ENCODE measurements around the gene MYT1.
"Not testable (repeated sequence)": the region's sequence is repeated elsewhere in the genome, so short reads cannot be mapped to it uniquely, and the experiment has no call there.

Gene MYT1

DNA sequence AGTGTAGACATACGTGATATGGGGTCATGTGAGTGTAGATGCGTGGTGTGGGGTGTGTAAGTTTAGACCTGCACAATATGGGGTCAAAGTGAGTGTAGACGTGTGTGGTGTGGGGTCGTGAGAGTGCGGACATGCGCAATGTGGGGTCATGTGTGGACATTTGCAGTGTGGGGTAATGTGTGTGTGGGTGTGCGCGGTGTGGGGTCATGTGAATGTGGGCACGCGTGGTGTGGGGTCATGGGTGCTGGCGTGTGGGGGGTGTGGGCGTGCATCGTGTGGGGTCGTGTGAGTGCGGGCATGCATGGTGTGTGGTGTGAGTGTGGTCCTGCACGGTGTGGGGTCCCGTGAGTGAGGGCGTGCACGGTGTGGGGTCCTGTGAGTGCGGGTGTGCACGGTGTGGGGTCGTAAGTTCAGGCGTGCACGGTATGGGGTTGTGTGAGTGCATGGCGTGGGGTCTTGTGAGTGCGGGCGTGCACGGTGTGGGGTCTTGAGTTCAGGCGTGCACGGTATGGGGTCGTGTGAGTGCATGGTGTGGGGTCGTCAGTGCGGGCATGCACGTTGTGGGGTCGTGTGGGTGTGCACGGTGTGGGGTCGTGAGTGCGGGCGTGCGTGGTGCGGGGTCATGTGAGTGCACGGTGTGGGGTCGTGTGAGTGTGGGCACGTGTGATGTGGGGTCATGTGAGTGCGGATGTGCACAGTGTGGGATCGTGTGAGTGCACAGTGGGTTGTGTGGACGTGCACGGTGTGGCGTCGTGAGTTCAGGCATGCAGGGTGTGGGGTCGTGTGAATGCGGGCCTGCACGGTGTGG is 105.6 kb downstream of the MYT1 start:
- no peaks in the 10 kb centered on the region for H3K27me3 ChIP-seq (ENCODE audit: control insufficient read depth, insufficient read depth, low read length)
- H3K4me1 ChIP-seq (ENCODE audit: control insufficient read depth, insufficient read depth, low read length) = peaks cover 4% of the 10 kb centered on the region
- no peak overlapping the region for H3K4me3 ChIP-seq (ENCODE audit: low read depth, low read length)
- no peaks in the 10 kb centered on the region for H3K9me3 ChIP-seq (ENCODE audit: control insufficient read depth, insufficient read depth, low read length)
- H3K36me3 ChIP-seq (ENCODE audit: control insufficient read depth, insufficient read depth, low read length) = peaks cover 16% of the 10 kb centered on the region
- H3K9ac ChIP-seq (ENCODE audit: low read depth, low read length) = no peak overlapping the region

DNA sequence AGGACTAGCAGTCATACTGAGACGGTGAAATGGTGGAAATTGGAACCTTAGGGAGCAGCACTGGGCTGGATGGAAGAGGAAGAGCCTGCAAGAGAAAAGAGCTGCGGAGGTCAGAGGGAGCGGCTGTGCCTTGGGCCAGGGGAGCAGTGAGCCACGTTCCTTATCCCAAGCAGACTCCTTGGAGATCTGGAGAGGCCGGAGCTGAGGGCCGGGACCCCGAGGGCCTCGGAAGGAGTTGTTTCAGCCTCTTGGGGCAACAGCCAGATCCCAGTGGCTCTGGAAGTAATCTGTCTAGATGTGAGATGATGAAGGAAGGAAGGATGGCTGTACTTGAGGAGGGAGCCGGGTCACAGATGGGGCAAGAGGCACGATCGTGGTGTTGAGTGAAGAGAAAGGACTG is 107.4 kb downstream of the MYT1 start:
- H3K36me3 ChIP-seq (ENCODE audit: control insufficient read depth, insufficient read depth, low read length) = peaks cover 12% of the 10 kb centered on the region
- H3K27me3 ChIP-seq (ENCODE audit: control insufficient read depth, insufficient read depth, low read length) = no peaks in the 10 kb centered on the region
- H3K4me1 ChIP-seq (ENCODE audit: control insufficient read depth, insufficient read depth, low read length) = peaks cover 4% of the 10 kb centered on the region
- H3K9me3 ChIP-seq (ENCODE audit: control insufficient read depth, insufficient read depth, low read length) = no peaks in the 10 kb centered on the region
- no peak overlapping the region for H3K9ac ChIP-seq (ENCODE audit: low read depth, low read length)
- H3K4me3 ChIP-seq (ENCODE audit: low read depth, low read length) = no peak overlapping the region

DNA sequence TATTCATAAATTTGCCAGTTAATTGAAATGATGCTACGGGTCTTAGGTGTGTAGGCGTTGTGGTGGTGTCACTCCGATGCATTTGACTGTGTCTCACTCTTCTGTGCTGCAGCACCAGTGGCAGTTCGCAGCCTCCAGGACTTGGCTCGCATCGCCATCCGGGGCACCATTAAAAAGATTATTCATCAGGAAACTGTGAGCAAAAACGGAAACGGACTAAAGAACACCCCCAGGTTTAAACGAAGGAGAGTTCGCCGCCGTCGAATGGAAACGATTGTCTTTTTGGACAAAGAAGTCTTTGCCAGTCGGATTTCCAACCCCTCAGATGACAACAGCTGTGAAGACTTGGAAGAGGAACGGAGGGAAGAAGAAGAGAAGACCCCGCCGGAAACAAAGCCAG is 108.9 kb downstream of the MYT1 start:
- peaks cover 12% of the 10 kb centered on the region for H3K36me3 ChIP-seq (ENCODE audit: control insufficient read depth, insufficient read depth, low read length)
- H3K4me3 ChIP-seq (ENCODE audit: low read depth, low read length) = no peak overlapping the region
- no peaks in the 10 kb centered on the region for H3K27me3 ChIP-seq (ENCODE audit: control insufficient read depth, insufficient read depth, low read length)
- no peaks in the 10 kb centered on the region for H3K9me3 ChIP-seq (ENCODE audit: control insufficient read depth, insufficient read depth, low read length)
- H3K9ac ChIP-seq (ENCODE audit: low read depth, low read length) = no peak overlapping the region
- no peaks in the 10 kb centered on the region for H3K4me1 ChIP-seq (ENCODE audit: control insufficient read depth, insufficient read depth, low read length)

DNA sequence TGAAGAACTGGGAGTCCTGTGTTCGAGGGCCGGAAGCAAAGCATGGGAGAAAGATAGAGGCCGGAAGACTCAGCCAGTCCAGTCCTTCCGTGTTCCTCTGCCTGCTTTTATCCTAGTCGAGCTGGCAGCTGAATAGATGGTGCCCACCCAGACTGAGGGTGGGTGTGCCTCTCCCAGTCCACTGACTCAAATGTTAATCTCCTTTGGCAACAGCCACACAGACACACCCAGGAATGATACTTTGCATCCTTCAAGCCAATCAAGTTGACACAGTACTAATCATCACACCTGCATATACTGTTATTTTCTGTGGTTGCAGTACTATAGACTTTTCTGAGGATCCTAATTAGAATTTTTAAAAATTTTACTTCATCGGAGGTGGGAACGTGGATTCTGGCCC is 112.6 kb downstream of the MYT1 start:
- no peaks in the 10 kb centered on the region for H3K27me3 ChIP-seq (ENCODE audit: control insufficient read depth, insufficient read depth, low read length)
- peaks cover 6% of the 10 kb centered on the region for H3K36me3 ChIP-seq (ENCODE audit: control insufficient read depth, insufficient read depth, low read length)
- H3K9ac ChIP-seq (ENCODE audit: low read depth, low read length) = no peak overlapping the region
- no peaks in the 10 kb centered on the region for H3K4me1 ChIP-seq (ENCODE audit: control insufficient read depth, insufficient read depth, low read length)
- no peak overlapping the region for H3K4me3 ChIP-seq (ENCODE audit: low read depth, low read length)
- H3K9me3 ChIP-seq (ENCODE audit: control insufficient read depth, insufficient read depth, low read length) = no peaks in the 10 kb centered on the region

DNA sequence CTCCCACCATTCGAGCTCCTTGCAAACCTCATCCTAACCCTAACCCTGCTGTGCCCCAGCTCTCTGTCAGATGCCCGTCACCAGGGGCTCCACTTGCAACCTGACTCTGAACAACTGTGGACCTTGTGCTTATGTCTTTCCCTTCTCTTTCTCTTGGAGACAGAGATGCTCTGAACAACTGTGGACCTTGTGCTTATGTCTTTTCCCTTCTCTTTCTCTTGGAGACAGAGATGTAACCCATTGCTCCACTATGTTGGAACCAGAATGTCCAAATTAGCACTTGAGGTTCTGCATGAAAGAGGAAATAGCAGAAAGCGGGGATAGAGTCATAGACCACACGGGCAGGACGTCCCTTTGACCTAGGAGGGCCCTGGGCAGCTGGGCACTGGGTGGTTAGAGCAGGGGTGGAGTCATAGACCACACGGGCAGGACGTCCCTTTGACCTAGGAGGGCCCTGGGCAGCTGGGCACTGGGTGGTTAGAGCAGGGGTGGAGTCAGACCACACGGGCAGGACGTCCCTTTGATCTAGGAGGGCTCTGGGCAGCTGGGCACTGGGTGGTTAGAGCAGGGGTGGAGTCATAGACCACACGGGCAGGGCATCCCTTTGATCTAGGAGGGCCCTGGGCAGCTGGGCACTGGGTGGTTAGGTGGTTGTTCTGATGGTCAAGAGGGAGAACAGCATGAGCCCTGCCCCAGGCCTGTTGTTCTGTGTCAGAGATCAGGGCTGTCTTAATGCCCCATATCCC is 113.5 kb downstream of the MYT1 start:
- no peaks in the 10 kb centered on the region for H3K4me1 ChIP-seq (ENCODE audit: control insufficient read depth, insufficient read depth, low read length)
- H3K36me3 ChIP-seq (ENCODE audit: control insufficient read depth, insufficient read depth, low read length) = peaks cover 2% of the 10 kb centered on the region
- no peaks in the 10 kb centered on the region for H3K27me3 ChIP-seq (ENCODE audit: control insufficient read depth, insufficient read depth, low read length)
- no peaks in the 10 kb centered on the region for H3K9me3 ChIP-seq (ENCODE audit: control insufficient read depth, insufficient read depth, low read length)
- no peak overlapping the region for H3K4me3 ChIP-seq (ENCODE audit: low read depth, low read length)
- no peak overlapping the region for H3K9ac ChIP-seq (ENCODE audit: low read depth, low read length)

DNA sequence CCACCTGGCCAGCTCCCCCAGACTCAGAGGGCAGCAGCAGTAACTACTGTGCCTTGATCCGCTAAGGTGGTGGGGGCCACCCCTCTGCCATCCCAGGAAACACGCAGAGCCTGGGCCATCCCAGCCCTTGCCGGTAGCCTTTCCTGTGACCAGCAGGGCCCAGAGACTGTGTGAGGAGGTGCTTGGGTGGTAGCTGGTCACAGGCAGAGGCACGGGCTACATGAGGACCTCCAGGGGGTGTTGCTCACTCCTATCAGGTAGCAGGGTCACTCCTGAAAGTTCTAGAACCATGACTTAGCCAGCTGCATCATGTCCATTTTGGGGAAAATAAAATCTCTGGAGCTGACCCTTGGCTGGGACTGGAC is 114.0 kb downstream of the MYT1 start:
- Histone ChIP-seq H3K4me3 (ENCODE audit: low read depth, low read length) (no peak overlapping the region), H3K9me3 (ENCODE audit: control insufficient read depth, insufficient read depth, low read length) (peaks cover 1% of the 10 kb centered on the region), H3K4me1 (ENCODE audit: control insufficient read depth, insufficient read depth, low read length) (no peaks in the 10 kb centered on the region), H3K9ac (ENCODE audit: low read depth, low read length) (no peak overlapping the region), H3K27me3 (ENCODE audit: control insufficient read depth, insufficient read depth, low read length) (no peaks in the 10 kb centered on the region), H3K36me3 (ENCODE audit: control insufficient read depth, insufficient read depth, low read length) (peaks cover 2% of the 10 kb centered on the region)

DNA sequence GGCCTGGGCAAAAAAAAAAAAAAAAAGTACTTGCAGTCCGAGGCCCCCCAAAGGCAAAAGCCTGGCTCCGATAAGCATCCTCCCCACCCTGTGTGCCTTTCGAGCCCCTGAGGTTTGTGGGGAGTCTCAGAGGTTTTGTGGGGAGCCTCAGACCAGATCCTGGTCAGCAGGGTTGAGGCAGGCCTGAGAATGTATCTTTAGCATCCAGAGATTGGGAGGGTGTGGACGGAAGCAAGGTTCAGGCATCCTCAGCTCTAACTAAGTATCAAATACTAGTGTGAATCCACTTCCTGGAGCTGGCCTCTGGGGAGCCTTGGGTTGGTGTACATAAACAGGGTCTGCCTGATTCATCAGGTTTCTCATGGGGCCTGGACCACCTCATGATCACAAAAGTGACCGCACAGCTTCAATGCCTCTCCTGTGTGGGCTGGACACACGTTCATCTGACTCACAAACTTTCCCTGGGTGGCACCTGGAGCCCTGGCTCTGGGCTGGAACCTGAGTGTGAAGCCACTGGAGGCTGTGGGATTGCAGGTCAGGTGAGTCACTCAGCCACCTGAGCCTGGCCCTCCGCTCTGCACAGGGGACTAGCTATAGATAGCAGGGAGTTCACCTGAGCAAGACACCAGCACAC is 115.7 kb downstream of the MYT1 start:
- Histone ChIP-seq H3K4me3 (ENCODE audit: low read depth, low read length) (no peak overlapping the region), H3K27me3 (ENCODE audit: control insufficient read depth, insufficient read depth, low read length) (no peaks in the 10 kb centered on the region), H3K4me1 (ENCODE audit: control insufficient read depth, insufficient read depth, low read length) (no peaks in the 10 kb centered on the region), H3K9ac (ENCODE audit: low read depth, low read length) (no peak overlapping the region), H3K9me3 (ENCODE audit: control insufficient read depth, insufficient read depth, low read length) (peaks cover 13% of the 10 kb centered on the region), H3K36me3 (ENCODE audit: control insufficient read depth, insufficient read depth, low read length) (no peaks in the 10 kb centered on the region)

DNA sequence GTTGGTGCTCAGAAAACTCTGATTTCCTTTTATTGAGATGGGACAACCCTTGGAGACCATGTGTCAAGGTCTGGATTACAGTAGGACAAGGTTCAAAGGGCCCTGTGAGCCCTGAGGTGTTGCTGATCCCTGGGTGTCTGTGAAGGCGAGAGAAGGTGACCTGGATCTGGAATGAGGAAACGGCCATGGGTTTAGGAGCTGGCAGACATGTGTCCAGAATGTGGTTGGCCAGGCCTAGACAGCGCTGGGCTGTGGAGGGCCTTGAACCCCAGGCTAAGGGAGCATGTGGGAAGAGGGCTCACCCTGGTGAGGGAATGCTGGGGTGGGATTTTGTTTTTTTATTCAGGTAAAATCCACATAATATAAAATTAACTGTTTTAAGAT is 116.2 kb downstream of the MYT1 start:
- peaks cover 15% of the 10 kb centered on the region for H3K9me3 ChIP-seq (ENCODE audit: control insufficient read depth, insufficient read depth, low read length)
- no peak overlapping the region for H3K9ac ChIP-seq (ENCODE audit: low read depth, low read length)
- H3K36me3 ChIP-seq (ENCODE audit: control insufficient read depth, insufficient read depth, low read length) = no peaks in the 10 kb centered on the region
- H3K27me3 ChIP-seq (ENCODE audit: control insufficient read depth, insufficient read depth, low read length) = no peaks in the 10 kb centered on the region
- H3K4me3 ChIP-seq (ENCODE audit: low read depth, low read length) = no peak overlapping the region
- no peaks in the 10 kb centered on the region for H3K4me1 ChIP-seq (ENCODE audit: control insufficient read depth, insufficient read depth, low read length)

DNA sequence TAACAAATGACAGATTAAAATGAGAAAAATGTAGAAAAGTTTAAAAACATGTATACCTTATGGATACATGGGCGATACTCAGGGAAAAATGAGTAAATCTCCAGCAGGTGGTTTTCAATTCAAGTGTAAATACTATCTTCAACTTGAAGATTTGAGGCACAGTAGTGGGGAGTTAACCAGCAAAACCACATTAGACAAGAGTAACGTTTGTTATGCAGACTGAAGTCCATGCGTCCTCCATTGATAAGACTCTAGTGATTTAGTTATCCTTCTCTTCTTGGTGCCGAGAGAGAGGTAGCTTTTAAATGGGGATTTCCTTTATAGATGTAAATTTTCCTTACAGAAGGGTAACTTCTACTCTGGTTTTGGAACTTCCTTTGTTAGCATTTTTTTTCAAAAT is 119.4 kb downstream of the MYT1 start:
- no peaks in the 10 kb centered on the region for H3K4me1 ChIP-seq (ENCODE audit: control insufficient read depth, insufficient read depth, low read length)
- H3K9me3 ChIP-seq (ENCODE audit: control insufficient read depth, insufficient read depth, low read length) = peaks cover 15% of the 10 kb centered on the region
- H3K4me3 ChIP-seq (ENCODE audit: low read depth, low read length) = no peak overlapping the region
- no peaks in the 10 kb centered on the region for H3K36me3 ChIP-seq (ENCODE audit: control insufficient read depth, insufficient read depth, low read length)
- no peaks in the 10 kb centered on the region for H3K27me3 ChIP-seq (ENCODE audit: control insufficient read depth, insufficient read depth, low read length)
- no peak overlapping the region for H3K9ac ChIP-seq (ENCODE audit: low read depth, low read length)

DNA sequence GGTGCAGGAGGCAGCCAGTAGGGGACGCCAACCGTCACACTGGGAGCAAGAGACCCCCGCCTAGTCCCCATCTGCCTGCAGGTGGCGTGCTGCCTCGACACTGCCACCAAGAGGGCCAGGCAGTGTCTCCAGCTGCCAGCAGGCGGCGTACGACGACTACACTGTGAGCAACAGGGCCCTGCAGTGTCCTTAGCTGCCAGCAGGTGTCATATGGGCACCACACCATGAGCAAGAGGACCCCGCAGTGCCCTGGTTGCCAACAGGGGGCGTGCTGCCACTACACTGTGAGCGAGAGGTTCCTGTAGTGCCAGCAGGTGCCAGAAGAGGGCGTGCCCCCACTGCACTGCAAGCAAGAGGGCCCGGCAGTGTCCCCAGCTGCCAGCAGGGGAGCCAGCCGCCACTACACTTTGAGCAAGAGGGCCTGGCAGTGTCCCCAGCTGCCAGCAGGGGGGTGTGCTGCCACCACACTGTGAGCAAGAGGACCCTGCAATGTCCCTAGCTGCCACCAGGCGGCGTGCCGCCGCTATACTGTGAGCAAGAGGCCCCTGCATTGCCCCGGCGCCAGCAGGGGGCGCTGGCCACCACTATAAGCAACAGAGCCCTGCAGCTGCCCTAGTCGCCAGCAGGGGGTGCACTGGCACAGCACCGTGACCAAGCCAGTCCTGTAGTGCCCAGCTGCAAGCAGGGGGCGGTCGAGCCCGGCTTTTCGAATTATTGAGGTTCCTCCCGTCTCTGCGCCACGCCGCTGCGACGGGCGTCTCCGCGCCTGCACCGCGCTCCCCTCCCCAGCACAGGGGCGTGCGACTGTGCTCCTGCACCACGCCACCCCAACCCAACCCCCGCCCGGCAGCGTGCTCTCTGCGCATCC is 121.6 kb downstream of the MYT1 start:
- H3K27me3 ChIP-seq (ENCODE audit: control insufficient read depth, insufficient read depth, low read length); H3K36me3 ChIP-seq (ENCODE audit: control insufficient read depth, insufficient read depth, low read length); H3K4me1 ChIP-seq (ENCODE audit: control insufficient read depth, insufficient read depth, low read length); H3K4me3 ChIP-seq (ENCODE audit: low read depth, low read length); H3K9ac ChIP-seq (ENCODE audit: low read depth, low read length): not testable (repeated sequence)
- peaks cover 15% of the 10 kb centered on the region for H3K9me3 ChIP-seq (ENCODE audit: control insufficient read depth, insufficient read depth, low read length)

DNA sequence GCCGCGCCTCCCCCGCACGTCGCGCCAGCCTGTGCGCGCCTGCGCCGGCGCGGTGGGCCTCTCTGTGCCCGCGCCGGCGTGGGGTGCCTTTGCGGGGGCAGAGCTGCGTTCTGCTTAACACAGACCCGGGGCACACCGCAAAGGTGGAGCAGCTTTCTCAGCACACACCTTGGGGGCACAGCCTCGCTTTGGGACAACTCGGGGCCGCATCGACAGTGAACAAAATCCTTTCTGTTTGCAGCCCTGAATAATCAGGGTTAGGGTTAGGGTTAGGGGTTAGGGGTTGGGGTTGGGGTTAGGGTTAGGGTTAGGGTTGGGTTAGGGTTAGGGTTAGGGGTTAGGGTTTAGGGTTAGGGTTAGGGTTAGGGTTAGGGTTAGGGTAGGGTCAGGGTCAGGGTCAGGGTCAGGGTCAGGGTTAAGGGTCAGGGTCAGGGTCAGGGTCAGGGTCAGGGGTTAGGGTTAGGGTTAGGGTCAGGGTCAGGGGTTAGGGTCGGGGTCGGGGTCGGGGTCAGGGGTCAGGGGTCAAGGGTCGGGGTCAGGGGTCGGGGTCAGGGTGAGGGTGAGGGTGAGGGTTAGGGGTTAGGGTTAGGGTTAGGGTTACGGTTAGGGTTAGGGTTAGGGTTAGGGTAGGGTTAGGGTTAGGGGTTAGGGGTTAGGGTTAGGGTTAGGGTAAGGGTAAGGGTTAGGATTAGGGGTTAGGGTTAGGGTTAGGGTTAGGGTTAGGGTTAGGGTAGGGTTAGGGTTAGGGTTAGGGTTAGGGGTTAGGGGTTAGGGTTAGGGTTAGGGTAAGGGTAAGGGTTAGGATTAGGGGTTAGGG is 122.4 kb downstream of the MYT1 start:
- peaks cover 15% of the 10 kb centered on the region for H3K9me3 ChIP-seq (ENCODE audit: control insufficient read depth, insufficient read depth, low read length)
- not testable (repeated sequence) for H3K4me1 ChIP-seq (ENCODE audit: control insufficient read depth, insufficient read depth, low read length); H3K4me3 ChIP-seq (ENCODE audit: low read depth, low read length); H3K9ac ChIP-seq (ENCODE audit: low read depth, low read length); H3K36me3 ChIP-seq (ENCODE audit: control insufficient read depth, insufficient read depth, low read length); H3K27me3 ChIP-seq (ENCODE audit: control insufficient read depth, insufficient read depth, low read length)
